Colonic mucosa (tissue), 4 donors: ENCODE measurements around the gene CADM2. TPM values are rescaled to one million over a fixed set of nuclear protein-coding genes. Genes with fewer than 3 reads are reported as not detected.

Source experiments
- DNase-seq: peaks from one replicate; pipeline ENCODE4 v3.0.0-alpha.2; 2020
- H3K27ac ChIP-seq: fragments of 200-600 bp; one replicate; pipeline ENCODE4 v1.8.0; 2021
- H3K27me3 ChIP-seq: fragments of 200-600 bp; one replicate; pipeline ENCODE4 v1.8.0; 2021
- H3K36me3 ChIP-seq: fragments of 200-600 bp; one replicate; pipeline ENCODE4 v1.8.0; 2021
- H3K4me1 ChIP-seq: fragments of 200-600 bp; one replicate; pipeline ENCODE4 v1.8.0; 2021; ENCODE audit warnings: mild to moderate bottlenecking
- H3K4me3 ChIP-seq: fragments of 200-600 bp; one replicate; pipeline ENCODE4 v1.8.0; 2021
- H3K9ac ChIP-seq, 2 donors: one replicate each; pipeline ENCODE4 v1.7.0; 2013; ENCODE audit warnings: control low read depth in 2 of 2, low read depth in 2 of 2, low read length in 2 of 2
- H3K9me3 ChIP-seq: fragments of 200-600 bp; one replicate; pipeline ENCODE4 v1.8.0; 2021
- CTCF ChIP-seq: fragments of 200-600 bp; IDR thresholded peaks from one replicate; pipeline ENCODE4 v1.8.0; 2022; ENCODE audit warnings: antibody characterized with exemption, mild to moderate bottlenecking
- intact Hi-C: fragments of 100-400 bp; cut with DNase I; formaldehyde crosslinking; loops from one replicate; pipeline ENCODE4 v1.14.1; 2022
- total RNA-seq, 2 donors: library from RNA; stranded (reverse); fragmentation: NEBNext Ultra II Directional in 1 of 2; extraction: Animal tissue kit (Norgen Biotek cat#: 25700) in 1 of 2; gene quantifications; one replicate each; pipeline ENCODE4 v1.2.1, GENCODE V29; 2021
- donor health status: healthy.
- donor health status: DM: no; HTN: no; CAD: no.
- donor health status: DM: no; HTN: no; CAD: no.

CADM2 gene
- total RNA-seq, 2 donors from 2014 or later: 1.2 to 2.8 TPM

GRCh38 chr3:85182975-85183752, 224.4 kb downstream of the CADM2 start:
- no peaks in the 10 kb centered on the region for H3K27me3 ChIP-seq
- DNase-seq: no peak
- intact Hi-C loops: no loop called here
- no peak overlapping the region for H3K9ac ChIP-seq
- TF ChIP-seq CTCF: no peak
- no peak overlapping the region for H3K4me3 ChIP-seq
- no peak overlapping the region for H3K27ac ChIP-seq
- H3K9me3 ChIP-seq: no peaks in the 10 kb centered on the region
- no peaks in the 10 kb centered on the region for H3K36me3 ChIP-seq
- no peaks in the 10 kb centered on the region for H3K4me1 ChIP-seq

- no peaks in the 10 kb centered on the region for H3K4me1 ChIP-seq
- H3K9me3 ChIP-seq: no peaks in the 10 kb centered on the region
- no peak overlapping the region for H3K27ac ChIP-seq
- intact Hi-C loops: no loop called here
- H3K4me3 ChIP-seq: no peak overlapping the region
- H3K9ac ChIP-seq: no peak overlapping the region
- H3K27me3 ChIP-seq: no peaks in the 10 kb centered on the region
- no peaks in the 10 kb centered on the region for H3K36me3 ChIP-seq
- TF ChIP-seq CTCF: no peak
- no peak for DNase-seq
These were observed 226.7 kb downstream of the CADM2 start for GRCh38 chr3:85185495-85185894.

- Histone ChIP-seq H3K27me3 (no peaks in the 10 kb centered on the region), H3K9me3 (no peaks in the 10 kb centered on the region), H3K9ac (no peak overlapping the region), H3K4me1 (no peaks in the 10 kb centered on the region), H3K36me3 (no peaks in the 10 kb centered on the region), H3K27ac (no peak overlapping the region), H3K4me3 (no peak overlapping the region)
- no peak for DNase-seq
- intact Hi-C loops: no loop called here
- no peak for TF ChIP-seq CTCF
These were observed 230.9 kb downstream of the CADM2 start for GRCh38 chr3:85189731-85190130.

- Histone ChIP-seq H3K9ac (no peak overlapping the region), H3K36me3 (no peaks in the 10 kb centered on the region), H3K27ac (no peak overlapping the region), H3K4me3 (no peak overlapping the region), H3K27me3 (no peaks in the 10 kb centered on the region), H3K9me3 (no peaks in the 10 kb centered on the region), H3K4me1 (no peaks in the 10 kb centered on the region)
- no peak for DNase-seq
- intact Hi-C loops: no loop called here
- TF ChIP-seq CTCF: no peak
These were observed 234.8 kb downstream of the CADM2 start for GRCh38 chr3:85193565-85193964.

GRCh38 chr3:85208650-85209049, 249.9 kb downstream of the CADM2 start:
- H3K36me3 ChIP-seq: no peaks in the 10 kb centered on the region
- no peaks in the 10 kb centered on the region for H3K9me3 ChIP-seq
- intact Hi-C loops: loop anchor here (5.0 kb wide), 1 partner anchor 86 kb away; no protein-coding TSS in a partner anchor
- no peak for TF ChIP-seq CTCF
- H3K4me3 ChIP-seq: no peak overlapping the region
- H3K9ac ChIP-seq: no peak overlapping the region
- H3K4me1 ChIP-seq: no peaks in the 10 kb centered on the region
- H3K27ac ChIP-seq: no peak overlapping the region
- DNase-seq: no peak
- no peaks in the 10 kb centered on the region for H3K27me3 ChIP-seq
